ENCODE results near the gene KDELR3. TPM values are rescaled to one million over a fixed set of nuclear protein-coding genes. Genes with fewer than 3 reads are reported as not detected.

The KDELR3 gene
- total RNA-seq, 2 donors from 2014 or later = 0.26 to 0.92 TPM

DNA sequence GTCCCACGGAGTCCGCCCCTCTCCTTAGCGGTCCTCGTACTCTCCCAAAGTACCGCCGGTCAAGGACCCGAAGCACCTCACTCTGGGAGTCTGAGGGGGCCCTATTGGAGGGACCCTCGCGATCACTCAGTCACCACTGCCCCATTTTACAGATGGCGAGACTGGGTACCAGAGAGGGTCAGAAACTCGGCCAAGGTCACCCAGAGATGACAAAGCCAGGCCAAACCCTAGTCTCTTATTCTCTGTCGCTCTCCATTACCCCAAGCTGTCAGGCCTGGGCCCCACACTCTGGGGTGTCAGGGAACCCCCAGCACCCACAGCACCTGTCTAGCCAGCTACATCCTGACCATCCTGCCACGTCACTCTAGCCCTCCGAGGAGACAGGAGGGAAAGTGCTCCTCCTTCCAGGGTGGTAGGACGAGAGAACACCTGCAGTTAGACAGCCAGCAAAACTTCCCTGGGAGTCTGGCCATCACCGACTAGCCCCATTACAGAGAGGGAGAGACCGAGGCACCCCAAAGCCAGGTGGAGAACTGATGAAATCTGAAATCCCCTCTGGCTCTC, 11.5 kb upstream of the KDELR3 start:
- DNase-seq (ENCODE audit: low spot score) = no peak
- no peak for ATAC-seq
- H3K4me1 Mint-ChIP-seq (ENCODE audit: low read depth in 2 of 2) = peaks cover 0 to 15% of the 10 kb centered on the region in 2 donors

DNA sequence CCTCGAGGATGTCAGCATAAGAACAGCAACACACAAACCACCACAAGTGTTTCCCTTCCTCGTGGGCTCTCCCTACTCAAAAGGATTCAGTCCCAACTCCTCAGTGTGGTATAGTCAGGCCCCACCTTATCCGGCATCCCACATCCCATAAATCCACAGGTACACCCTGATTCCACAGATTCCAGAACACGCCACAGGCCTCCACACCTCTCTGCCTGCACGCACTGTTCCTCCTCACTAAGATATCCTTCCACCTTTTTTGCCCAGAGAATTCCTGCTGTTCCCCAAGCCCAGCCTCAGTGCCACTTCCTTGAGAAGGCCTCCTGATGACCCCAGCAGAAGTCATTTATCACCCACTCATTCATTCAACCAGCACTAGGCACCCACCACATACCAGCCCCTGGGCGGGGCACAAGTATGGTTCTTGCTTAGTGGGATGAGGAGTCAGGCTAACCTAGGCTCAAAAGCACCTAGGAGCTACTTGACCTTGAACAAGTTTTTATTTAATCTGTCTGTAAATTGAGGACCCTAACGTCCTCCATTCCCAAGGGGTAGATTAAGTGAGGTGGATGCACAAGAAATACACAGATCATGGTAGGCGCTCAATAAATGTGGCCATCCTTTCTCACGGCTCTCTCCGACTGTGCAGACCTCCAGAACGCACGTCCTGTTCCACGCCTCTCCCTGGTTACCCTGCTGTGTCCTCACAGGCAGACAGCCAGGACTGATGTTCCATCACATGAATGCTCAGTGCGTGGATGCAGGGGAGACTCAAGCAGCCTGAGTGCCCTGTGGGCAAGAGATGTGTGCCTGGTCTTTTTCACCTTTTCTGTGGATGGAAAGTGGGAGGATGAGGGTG, 10.8 kb upstream of the KDELR3 start:
- no peak for ATAC-seq
- Mint-ChIP-seq H3K4me1 (ENCODE audit: low read depth in 2 of 2) (peaks cover 0 to 17% of the 10 kb centered on the region in 2 donors), H3K27ac (no peak overlapping the region), H3K27me3 (peaks cover 44 to 54% of the 10 kb centered on the region in 2 donors), H3K4me3 (peak overlapping the region; percentile 44), H3K36me3 (no peaks in the 10 kb centered on the region), H3K9me3 (no peaks in the 10 kb centered on the region)
- no peak for DNase-seq (ENCODE audit: low spot score)

More for the DNA sequence above, 11.5 kb upstream of the KDELR3 start:
- H3K9me3 Mint-ChIP-seq = no peaks in the 10 kb centered on the region
- peaks cover 44 to 54% of the 10 kb centered on the region in 2 donors for H3K27me3 Mint-ChIP-seq
- no peak overlapping the region for H3K27ac Mint-ChIP-seq
- H3K36me3 Mint-ChIP-seq = no peaks in the 10 kb centered on the region
- H3K4me3 Mint-ChIP-seq = peak overlapping the region; percentile 44

DNA sequence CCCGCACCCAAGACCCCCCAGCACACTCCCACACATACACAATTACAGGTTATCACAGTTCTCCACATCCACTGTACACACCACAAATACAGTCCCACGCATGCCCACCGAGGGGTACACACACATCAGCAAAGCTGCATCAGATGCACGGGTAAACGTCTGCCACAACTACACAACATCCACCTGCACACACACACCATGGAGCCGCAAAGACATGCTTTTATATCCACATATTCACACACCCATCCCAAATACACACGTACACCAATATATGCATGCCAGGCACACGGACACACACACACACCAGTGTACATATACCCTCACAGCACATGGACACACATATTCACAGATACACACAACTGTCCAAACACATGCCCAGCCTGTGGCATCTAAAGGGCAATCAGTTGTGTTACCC, 7.5 kb upstream of the KDELR3 start:
- DNase-seq (ENCODE audit: low spot score) = no peak
- H3K27me3 Mint-ChIP-seq = peaks cover 42 to 51% of the 10 kb centered on the region in 2 donors
- no peak overlapping the region for H3K27ac Mint-ChIP-seq
- H3K4me1 Mint-ChIP-seq (ENCODE audit: low read depth in 2 of 2) = peaks cover 0 to 15% of the 10 kb centered on the region in 2 donors
- no peaks in the 10 kb centered on the region for H3K9me3 Mint-ChIP-seq
- ATAC-seq = no peak
- H3K36me3 Mint-ChIP-seq = no peaks in the 10 kb centered on the region
- H3K4me3 Mint-ChIP-seq = no peak overlapping the region

DNA sequence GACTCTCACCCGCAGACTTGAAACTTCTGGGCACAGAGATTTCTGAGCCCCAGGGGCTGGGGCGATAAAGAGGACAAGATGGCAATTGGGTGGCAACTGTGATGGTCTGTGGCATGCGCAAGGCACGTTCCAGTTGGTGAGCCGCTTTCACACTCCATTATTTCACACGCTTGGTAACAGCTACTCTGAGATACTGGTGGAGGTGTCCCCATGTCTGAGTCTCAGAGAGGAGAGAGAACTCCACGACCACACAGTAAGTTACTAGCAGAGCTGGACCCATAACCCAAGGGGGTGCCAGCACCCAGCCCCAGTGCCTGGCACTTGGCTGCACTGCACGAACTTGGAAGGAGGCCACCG, 6.9 kb upstream of the KDELR3 start:
- H3K36me3 Mint-ChIP-seq = no peaks in the 10 kb centered on the region
- peaks cover 42 to 51% of the 10 kb centered on the region in 2 donors for H3K27me3 Mint-ChIP-seq
- ATAC-seq (peak in 1 of 2 donors; percentile 2), DNase-seq (ENCODE audit: low spot score) (no peak)
- H3K4me3 Mint-ChIP-seq = no peak overlapping the region
- H3K27ac Mint-ChIP-seq = no peak overlapping the region
- H3K4me1 Mint-ChIP-seq (ENCODE audit: low read depth in 2 of 2) = peaks cover 0 to 15% of the 10 kb centered on the region in 2 donors
- H3K9me3 Mint-ChIP-seq = no peaks in the 10 kb centered on the region

DNA sequence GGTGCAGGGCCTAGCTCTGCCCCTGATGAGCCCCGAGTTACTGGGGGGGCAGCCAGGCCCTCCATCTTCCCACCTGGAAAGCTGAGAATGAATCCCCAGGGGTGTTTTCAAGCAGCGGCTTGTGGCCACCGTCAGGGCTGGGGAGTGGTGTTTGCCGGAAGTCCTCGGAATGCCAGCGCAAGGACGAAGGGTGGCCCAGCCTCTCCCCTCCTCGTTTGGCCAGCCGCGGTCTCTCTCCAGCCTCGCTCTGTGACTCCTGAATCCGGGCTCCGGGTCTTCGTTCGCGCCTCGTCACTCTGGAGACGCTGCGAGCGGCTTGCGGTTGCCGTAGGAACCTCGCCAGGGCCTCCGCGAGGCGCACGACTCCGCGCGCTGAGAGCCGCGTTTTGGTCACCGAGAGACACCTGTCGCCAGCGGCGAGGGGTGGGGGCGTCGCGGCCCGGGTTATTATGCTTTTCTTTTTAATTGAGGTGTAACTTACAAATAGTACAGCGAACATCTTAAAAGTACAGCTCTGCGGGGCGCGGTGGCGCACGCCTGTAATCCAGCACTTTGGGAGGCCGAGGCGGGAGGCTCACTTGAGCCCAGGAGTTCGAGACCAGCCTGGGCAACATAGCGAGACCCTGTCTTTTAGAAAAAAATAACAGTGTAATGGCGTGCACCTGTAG, 6.3 kb upstream of the KDELR3 start:
- peaks cover 0 to 12% of the 10 kb centered on the region in 2 donors for H3K4me1 Mint-ChIP-seq (ENCODE audit: low read depth in 2 of 2)
- ATAC-seq (peak; percentile 72 to 77), DNase-seq (ENCODE audit: low spot score) (peak; percentile 72)
- no peaks in the 10 kb centered on the region for H3K9me3 Mint-ChIP-seq
- H3K4me3 Mint-ChIP-seq = no peak overlapping the region
- no peaks in the 10 kb centered on the region for H3K36me3 Mint-ChIP-seq
- no peak overlapping the region for H3K27ac Mint-ChIP-seq
- H3K27me3 Mint-ChIP-seq = peaks cover 39 to 50% of the 10 kb centered on the region in 2 donors

DNA sequence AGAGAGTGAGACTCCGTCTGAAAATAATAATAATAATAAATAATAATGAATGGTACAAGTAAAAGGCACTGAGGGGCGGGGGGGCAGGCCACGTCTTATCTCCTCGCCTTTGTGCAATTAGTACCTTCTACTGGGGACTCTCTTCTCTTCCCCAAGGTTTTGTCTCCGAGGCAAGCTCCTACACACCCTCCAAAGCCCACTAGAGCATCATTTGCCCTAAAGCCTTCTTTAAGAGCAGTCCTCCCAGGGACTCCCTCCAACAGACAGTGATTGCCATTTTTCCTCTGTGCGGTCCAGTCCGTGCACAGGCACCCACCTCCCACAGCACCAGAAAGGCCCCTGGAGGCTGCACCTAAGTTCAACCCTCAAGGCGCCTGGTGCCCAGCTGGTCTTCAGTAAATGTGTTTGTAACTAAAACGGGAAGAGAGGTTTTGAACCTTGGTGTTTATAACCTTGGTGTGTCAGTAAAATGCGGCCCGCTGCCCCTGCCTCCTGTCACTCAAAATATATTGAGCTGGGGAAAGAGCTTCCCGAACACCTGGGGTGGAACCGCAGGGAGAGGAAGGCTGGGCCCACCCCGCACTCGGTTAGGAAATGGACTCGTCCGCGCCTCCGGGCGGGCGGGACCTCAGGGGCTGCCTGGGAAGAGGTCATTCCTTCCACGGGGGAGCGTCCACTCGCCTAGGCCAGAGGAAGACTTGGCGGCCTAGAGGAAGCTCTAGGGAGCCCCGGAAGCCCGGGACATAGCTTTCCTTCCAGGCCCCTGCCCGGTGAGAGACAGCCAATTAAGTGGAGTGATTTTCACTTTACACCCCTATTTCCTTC, 4.7 kb upstream of the KDELR3 start:
- H3K4me3 Mint-ChIP-seq = no peak overlapping the region
- H3K4me1 Mint-ChIP-seq (ENCODE audit: low read depth in 2 of 2) = peaks cover 0 to 14% of the 10 kb centered on the region in 2 donors
- no peaks in the 10 kb centered on the region for H3K36me3 Mint-ChIP-seq
- H3K27me3 Mint-ChIP-seq = peaks cover 24 to 34% of the 10 kb centered on the region in 2 donors
- no peak overlapping the region for H3K27ac Mint-ChIP-seq
- ATAC-seq = no peak
- H3K9me3 Mint-ChIP-seq = no peaks in the 10 kb centered on the region
- no peak for DNase-seq (ENCODE audit: low spot score)

DNA sequence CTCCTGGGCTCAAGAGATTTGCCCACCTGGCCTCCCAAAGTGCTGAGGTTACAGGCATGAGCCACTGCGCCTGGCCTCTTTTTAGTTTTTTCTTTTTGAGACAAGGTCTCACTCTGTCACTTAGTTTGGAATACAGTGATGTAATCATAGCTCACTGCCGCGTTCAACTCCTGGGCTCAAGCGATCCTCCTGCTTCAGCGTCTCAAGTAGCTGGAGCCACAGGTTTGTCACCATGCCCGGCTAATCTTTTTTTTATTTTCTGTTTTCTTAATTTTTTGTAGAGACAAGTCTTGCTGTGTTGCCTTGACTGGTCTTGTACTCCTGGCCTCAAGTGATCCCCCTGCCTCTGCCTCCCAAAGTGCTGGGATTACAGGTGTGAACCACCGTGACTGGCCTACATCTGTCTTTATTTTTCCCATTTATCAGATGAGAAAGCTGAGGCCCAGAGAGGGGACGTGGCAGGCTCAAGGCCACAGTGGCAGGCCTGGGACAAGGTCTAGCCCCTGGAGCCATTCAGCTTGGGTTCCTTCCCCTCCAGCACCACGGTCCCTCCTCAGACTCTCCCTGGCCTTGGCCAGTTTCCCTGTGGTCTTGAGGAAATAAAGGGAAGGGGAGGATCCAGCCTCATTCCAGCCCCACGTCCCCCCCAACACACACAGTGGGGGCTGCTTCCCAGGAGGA, 2.8 kb upstream of the KDELR3 start:
- no peak for DNase-seq (ENCODE audit: low spot score)
- Mint-ChIP-seq H3K27ac (no peak overlapping the region), H3K36me3 (no peaks in the 10 kb centered on the region), H3K9me3 (no peaks in the 10 kb centered on the region), H3K27me3 (peaks cover 19 to 22% of the 10 kb centered on the region in 2 donors), H3K4me3 (no peak overlapping the region), H3K4me1 (ENCODE audit: low read depth in 2 of 2) (peaks cover 0 to 14% of the 10 kb centered on the region in 2 donors)
- no peak for ATAC-seq

DNA sequence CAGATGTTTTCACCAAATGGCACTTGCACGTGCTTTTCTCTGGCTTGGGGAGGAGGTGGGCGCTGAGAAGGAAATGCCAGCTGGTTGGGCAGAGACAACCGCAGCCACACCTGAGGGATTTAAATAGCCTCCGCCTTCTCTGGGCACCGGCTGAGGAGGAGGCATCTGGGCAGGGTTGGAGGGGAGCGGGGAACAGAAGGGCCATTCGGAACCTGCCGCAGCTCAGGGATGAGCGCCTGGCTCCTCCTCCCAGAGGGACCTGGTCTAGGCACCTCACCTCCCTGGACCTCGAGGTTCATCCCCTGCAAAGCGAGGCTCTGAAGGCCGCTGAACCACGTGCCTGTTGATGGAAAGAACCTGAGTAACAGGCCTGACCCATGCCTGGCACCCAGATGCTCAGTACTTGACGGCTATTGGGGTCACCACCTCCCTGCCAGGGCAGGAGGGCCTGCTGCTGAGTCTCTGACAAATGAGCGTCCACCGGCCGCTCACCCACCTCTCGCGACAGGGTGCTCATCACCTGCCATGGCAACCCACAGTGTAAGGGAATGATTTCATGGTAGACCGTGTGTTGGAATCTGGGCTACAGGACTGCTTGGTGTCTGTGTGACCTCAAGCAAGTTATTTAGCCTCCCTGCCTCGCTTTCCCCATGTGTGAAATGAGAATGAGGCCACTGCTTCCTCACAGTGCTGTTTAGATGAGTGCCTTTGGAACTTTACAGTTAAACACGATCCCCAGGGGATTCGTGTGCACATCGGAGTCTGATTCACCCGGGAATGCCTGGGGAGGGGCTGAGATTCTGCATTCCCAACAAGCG, 2.0 kb upstream of the KDELR3 start:
- H3K27ac Mint-ChIP-seq = no peak overlapping the region
- no peak overlapping the region for H3K4me3 Mint-ChIP-seq
- peaks cover 13 to 14% of the 10 kb centered on the region in 2 donors for H3K27me3 Mint-ChIP-seq
- DNase-seq (ENCODE audit: low spot score) (no peak), ATAC-seq (no peak)
- H3K4me1 Mint-ChIP-seq (ENCODE audit: low read depth in 2 of 2) = peaks cover 0 to 11% of the 10 kb centered on the region in 2 donors
- no peaks in the 10 kb centered on the region for H3K36me3 Mint-ChIP-seq
- H3K9me3 Mint-ChIP-seq = no peaks in the 10 kb centered on the region

DNA sequence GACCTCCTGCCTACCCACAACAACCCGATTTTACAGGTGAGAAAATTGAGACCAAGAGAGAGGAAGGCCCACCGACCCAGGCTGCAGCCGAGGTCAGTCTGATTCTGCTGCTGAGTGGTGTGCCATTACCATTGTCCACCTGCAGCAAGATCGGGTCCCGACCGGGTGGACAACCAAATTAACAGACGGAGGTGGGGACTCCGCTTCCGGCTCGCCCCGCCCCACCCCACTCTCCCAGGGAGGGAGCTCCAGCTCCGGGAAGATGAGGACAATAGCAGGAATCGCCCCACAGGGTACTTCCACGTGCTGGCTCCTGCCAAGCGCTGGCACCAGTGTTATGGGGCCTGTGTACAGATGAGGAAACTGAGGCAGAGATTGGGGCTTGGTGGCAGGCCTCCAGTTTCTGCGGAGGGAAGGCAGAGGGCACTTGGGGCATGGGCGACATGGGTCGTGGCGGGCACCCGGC, 425 bp upstream of the KDELR3 start:
- Mint-ChIP-seq H3K9me3 (no peaks in the 10 kb centered on the region), H3K4me1 (ENCODE audit: low read depth in 2 of 2) (peaks cover 0 to 7% of the 10 kb centered on the region in 2 donors), H3K27me3 (peaks cover 13% of the 10 kb centered on the region in 2 donors), H3K36me3 (no peaks in the 10 kb centered on the region), H3K27ac (no peak overlapping the region), H3K4me3 (peak overlapping the region; percentile 66)
- ATAC-seq = no peak
- DNase-seq (ENCODE audit: low spot score) = no peak

DNA sequence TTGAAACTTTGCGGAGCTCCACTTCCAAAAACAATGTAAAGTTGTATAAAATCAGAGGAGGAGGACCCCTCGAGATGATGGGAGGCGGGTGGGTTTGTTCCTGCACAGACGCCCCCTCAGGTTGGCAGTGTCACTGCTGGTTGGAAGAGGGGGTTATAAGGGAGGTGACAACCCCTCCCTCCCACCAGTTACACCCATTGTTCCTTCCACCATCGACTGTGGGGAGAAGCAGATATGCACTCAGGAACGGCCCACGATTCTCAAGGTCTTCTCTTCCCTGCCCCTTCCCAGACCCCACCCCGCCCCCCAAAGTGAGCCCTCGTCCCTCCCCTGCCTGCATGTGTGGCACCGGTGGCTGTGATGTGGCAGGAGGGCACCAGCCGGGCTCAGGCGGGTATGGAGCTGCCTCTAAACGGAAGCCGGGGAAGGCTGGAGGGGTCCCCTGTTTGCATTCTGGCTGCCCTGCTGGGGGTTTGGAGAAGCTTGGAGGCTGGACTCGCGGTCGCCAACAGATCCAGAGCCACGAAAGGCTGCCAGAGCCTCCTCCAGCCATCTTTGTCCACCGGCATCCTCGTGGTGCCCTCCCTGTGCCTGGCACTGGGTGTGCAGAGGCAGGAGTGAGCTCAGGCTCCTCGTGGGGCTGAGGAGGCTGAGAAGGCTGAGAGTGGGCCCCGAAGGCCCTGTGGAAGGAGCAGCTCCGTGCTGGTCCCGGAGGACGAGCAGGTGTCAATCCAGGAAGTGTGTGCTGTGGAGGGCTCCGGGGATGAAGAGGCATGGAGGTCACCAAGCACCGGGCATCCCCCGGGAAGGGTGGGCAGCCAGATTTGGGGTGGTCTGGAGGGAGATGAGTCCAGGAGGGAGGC, 778 bp downstream of the KDELR3 start:
- Mint-ChIP-seq H3K9me3 (no peaks in the 10 kb centered on the region), H3K4me3 (peak overlapping the region; percentile 66), H3K36me3 (no peaks in the 10 kb centered on the region), H3K4me1 (ENCODE audit: low read depth in 2 of 2) (peaks cover 0 to 7% of the 10 kb centered on the region in 2 donors), H3K27me3 (peaks cover 5% of the 10 kb centered on the region in 2 donors), H3K27ac (no peak overlapping the region)
- DNase-seq (ENCODE audit: low spot score) (no peak), ATAC-seq (no peak)

DNA sequence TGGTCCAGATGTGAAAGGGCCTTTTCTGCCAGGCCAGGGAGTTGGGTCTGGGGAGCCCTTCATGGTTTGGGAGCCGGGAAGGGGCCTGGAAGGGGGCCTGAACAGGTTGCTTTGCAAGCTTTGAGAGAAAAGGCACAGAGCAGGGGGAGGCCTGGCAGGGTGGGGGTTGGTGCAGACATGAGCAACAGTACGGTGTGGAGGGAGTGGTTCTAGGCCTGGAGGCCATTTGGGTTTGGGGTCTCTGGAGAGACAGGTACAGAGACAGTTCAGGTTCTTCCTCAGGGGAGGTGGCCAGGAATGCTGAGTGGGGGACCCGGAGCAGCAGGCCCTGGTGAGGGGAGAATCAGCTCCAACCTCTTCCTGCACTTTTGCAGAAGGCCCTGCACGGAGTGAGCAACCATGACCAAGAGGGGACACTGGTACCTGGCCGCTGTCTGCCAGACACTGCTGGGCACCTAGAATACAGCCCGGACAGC, 1.4 kb downstream of the KDELR3 start:
- Mint-ChIP-seq H3K9me3 (no peaks in the 10 kb centered on the region), H3K4me1 (ENCODE audit: low read depth in 2 of 2) (peaks cover 0 to 7% of the 10 kb centered on the region in 2 donors), H3K27me3 (no peaks in the 10 kb centered on the region), H3K36me3 (no peaks in the 10 kb centered on the region), H3K4me3 (no peak overlapping the region), H3K27ac (no peak overlapping the region)
- ATAC-seq (no peak), DNase-seq (ENCODE audit: low spot score) (no peak)
